Osteocyte (in vitro differentiated cells): ENCODE results near the gene ZNF276. TPM values are rescaled to one million over a fixed set of nuclear protein-coding genes. Genes with fewer than 3 reads are reported as not detected.

Experiments
- DNase-seq: peaks from one replicate; pipeline ENCODE4 v3.0.0; 2021; ENCODE audit warnings: mixed read lengths; ENCODE audit not compliant: unreplicated experiment; ENCODE audit errors: extremely low spot score
- H3K27ac Mint-ChIP-seq: one replicate; pipeline ENCODE4 v1.8.0; 2021; ENCODE audit warnings: mild to moderate bottlenecking, mixed read lengths; ENCODE audit not compliant: unreplicated experiment
- H3K27me3 Mint-ChIP-seq: one replicate; pipeline ENCODE4 v1.8.0; 2021; ENCODE audit warnings: mixed read lengths; ENCODE audit not compliant: unreplicated experiment
- H3K36me3 Mint-ChIP-seq: one replicate; pipeline ENCODE4 v1.8.0; 2021; ENCODE audit warnings: mixed read lengths; ENCODE audit not compliant: unreplicated experiment
- H3K4me1 Mint-ChIP-seq: one replicate; pipeline ENCODE4 v1.8.0; 2021; ENCODE audit warnings: mixed read lengths; ENCODE audit not compliant: unreplicated experiment
- H3K4me3 Mint-ChIP-seq: one replicate; pipeline ENCODE4 v1.8.0; 2021; ENCODE audit warnings: mild to moderate bottlenecking, moderate library complexity, mixed read lengths; ENCODE audit not compliant: unreplicated experiment
- H3K9me3 Mint-ChIP-seq: one replicate; pipeline ENCODE4 v1.8.0; 2021; ENCODE audit warnings: mixed read lengths; ENCODE audit not compliant: unreplicated experiment
- CTCF ChIP-seq: fragments of 200-600 bp; sonication (generic); IDR thresholded peaks from 2 replicates; pipeline ENCODE4 v1.5.0; 2021; ENCODE audit warnings: antibody characterized with exemption, mild to moderate bottlenecking, moderate library complexity
- total RNA-seq: library from RNA; stranded (reverse); gene quantifications from 2 replicates; pipeline ENCODE4 v1.2.1, GENCODE V29; 2021

ZNF276 gene
- total RNA-seq, 1 donor from 2014 or later = 21.3 TPM

GRCh38 chr16:89706518-89707260, 14.6 kb upstream of the ZNF276 start:
- Mint-ChIP-seq H3K4me1 (peaks cover 5% of the 10 kb centered on the region), H3K4me3 (no peak overlapping the region), H3K9me3 (no peaks in the 10 kb centered on the region), H3K36me3 (no peaks in the 10 kb centered on the region), H3K27me3 (no peaks in the 10 kb centered on the region), H3K27ac (no peak overlapping the region)
- no peak for TF ChIP-seq CTCF
- DNase-seq = no peak

- no peak overlapping the region for H3K4me3 Mint-ChIP-seq
- TF ChIP-seq CTCF = no peak
- H3K27ac Mint-ChIP-seq = no peak overlapping the region
- no peaks in the 10 kb centered on the region for H3K36me3 Mint-ChIP-seq
- H3K9me3 Mint-ChIP-seq = no peaks in the 10 kb centered on the region
- DNase-seq = no peak
- no peaks in the 10 kb centered on the region for H3K27me3 Mint-ChIP-seq
- H3K4me1 Mint-ChIP-seq = peaks cover 5% of the 10 kb centered on the region
Measured at GRCh38 chr16:89707695-89708094, 13.6 kb upstream of the ZNF276 start.

GRCh38 chr16:89708481-89708931, 12.8 kb upstream of the ZNF276 start:
- Mint-ChIP-seq H3K4me3 (no peak overlapping the region), H3K27me3 (no peaks in the 10 kb centered on the region), H3K9me3 (no peaks in the 10 kb centered on the region), H3K4me1 (peaks cover 5% of the 10 kb centered on the region), H3K36me3 (no peaks in the 10 kb centered on the region), H3K27ac (no peak overlapping the region)
- DNase-seq = no peak
- no peak for TF ChIP-seq CTCF

- Mint-ChIP-seq H3K9me3 (no peaks in the 10 kb centered on the region), H3K4me1 (peaks cover 5% of the 10 kb centered on the region), H3K4me3 (no peak overlapping the region), H3K27me3 (no peaks in the 10 kb centered on the region), H3K27ac (no peak overlapping the region), H3K36me3 (no peaks in the 10 kb centered on the region)
- TF ChIP-seq CTCF = no peak
- no peak for DNase-seq
Measured at GRCh38 chr16:89709166-89709565, 12.2 kb upstream of the ZNF276 start.

- DNase-seq = no peak
- TF ChIP-seq CTCF = no peak
- Mint-ChIP-seq H3K27me3 (no peaks in the 10 kb centered on the region), H3K27ac (no peak overlapping the region), H3K4me3 (no peak overlapping the region), H3K9me3 (no peaks in the 10 kb centered on the region), H3K36me3 (peaks cover under 1% of the 10 kb centered on the region), H3K4me1 (peaks cover 5% of the 10 kb centered on the region)
Measured at GRCh38 chr16:89709716-89710432, 11.5 kb upstream of the ZNF276 start.
